GM15510 (cell line): ENCODE results near the gene RUNX1.

Source experiments
- POLR2A ChIP-seq: IDR thresholded peaks from 3 replicates; pipeline ENCODE4 v1.6.1; 2011; ENCODE audit warnings: borderline replicate concordance; ENCODE audit not compliant: insufficient read length; ENCODE audit errors: extremely low read depth

Gene RUNX1

DNA sequence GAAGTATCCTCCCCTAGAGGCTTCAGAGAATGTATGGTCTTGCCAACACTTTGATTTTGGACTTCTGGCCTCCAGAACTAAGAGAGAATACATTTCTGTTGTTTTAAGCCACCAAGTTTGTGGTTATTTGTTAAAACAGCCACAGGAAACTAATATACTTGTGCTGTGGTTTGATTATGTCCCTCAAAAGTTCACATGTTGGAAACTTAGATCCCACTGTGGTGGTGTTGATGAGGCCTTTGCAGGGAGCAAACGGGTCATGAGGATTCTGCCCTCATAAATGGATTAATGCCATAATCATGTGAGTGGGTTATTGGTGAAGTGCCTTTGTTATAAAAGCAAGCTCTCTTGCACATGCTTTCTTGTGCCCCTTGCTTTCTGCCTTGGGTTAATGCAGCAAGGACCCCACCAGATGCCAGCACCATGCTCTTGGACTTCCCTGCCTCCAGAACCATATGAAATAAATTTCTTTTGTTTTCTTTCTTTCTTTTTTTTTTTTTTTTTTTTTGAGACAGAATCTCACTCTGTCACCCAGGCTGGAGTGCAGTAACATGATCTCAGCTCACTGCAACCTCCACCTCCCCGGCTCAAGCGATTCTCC is 223.1 kb downstream of the RUNX1 start:
- TF ChIP-seq POLR2A: no peak

DNA sequence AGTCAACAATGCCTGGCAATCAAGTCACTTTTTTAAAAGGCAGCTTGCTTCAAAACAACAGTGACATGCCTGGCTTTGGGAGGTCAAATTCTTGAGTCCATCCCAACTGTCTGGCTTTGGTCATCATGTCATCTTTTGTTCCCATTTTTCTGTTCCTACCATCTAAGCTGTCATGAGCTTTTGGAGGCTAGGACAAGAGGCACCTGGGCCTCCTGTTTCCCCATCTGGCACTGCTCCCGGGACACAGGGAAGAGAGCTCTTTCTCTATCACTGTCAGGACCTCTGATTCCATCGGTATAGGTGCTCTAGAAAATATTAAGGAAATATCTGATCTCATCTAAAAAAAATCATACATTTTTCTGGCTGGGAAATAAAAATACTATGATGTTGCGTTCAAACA is 224.0 kb downstream of the RUNX1 start:
- TF ChIP-seq POLR2A: no peak

DNA sequence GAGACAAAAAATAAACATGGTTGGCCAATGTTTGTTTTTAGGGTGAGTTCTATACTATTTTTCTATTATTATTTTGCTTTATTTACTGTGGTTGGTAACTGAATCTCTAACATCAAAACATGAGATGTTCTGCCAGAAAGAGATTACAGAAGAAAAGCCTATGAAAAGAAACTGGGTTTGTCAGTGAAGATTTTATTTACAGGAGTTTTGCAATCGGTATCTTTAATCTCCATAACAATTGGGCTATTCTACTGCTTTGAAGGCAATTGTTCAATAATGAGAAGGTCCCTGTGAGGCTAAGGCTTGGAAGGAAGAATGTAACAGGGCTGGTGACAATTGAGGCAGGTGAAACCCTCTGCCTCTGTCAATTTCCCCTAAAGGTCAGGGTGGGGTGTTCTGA is 224.8 kb downstream of the RUNX1 start:
- TF ChIP-seq POLR2A: no peak

DNA sequence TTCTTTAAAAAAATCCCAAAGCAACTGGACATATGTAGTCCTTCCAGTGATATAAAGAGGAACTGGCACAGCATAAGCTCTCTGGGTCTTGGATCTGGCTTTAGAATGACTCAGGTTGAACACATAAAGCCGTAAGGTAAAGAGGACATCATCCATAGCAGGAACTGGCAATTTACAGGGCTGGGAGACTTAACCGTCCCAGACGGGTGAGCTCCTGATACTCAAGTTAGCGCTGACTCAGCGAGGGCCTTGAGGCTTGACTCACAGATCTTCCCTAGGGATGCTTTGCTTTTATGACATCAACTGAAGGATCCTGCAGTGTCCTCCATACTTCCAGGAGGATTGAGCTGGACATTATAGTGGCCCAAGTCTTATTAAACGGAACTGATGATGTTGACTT is 226.2 kb downstream of the RUNX1 start:
- no peak for TF ChIP-seq POLR2A

DNA sequence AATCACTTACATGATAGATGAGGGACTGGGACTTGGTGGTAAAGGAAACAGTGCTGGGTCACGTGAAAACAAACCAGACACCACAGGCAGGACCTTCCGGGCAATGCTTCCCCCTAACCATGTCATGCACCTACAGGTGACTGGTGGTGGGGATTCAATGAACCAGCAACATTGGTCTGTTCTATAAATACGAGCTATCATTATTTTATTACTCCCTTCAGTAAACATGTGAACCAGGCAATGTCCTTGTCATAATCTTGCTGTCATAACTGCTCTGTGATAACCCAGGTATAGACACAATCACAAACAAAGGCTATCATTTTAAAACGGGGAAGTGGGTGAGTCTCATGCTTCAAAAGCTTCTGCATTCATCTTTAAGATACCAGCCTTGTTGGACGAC is 226.9 kb downstream of the RUNX1 start:
- TF ChIP-seq POLR2A: no peak

DNA sequence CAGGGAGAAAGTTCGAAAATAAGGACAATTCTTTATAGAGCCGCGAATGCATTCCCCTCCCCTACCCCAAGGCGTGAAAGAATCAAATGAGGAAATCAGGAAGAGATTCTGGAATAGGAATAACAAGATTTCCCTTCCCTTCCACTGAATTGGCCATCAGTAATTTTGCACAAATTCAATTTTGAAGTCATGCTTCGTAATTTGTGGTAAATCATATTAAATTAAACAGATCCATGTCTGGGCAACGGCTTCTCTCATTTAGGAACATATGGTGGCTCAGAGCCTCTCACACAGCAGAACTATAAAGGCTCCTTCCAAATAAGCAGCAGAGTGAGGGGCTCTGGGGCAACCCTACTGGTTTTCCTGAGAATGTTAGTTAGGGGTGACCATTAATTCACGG is 227.4 kb downstream of the RUNX1 start:
- no peak for TF ChIP-seq POLR2A

DNA sequence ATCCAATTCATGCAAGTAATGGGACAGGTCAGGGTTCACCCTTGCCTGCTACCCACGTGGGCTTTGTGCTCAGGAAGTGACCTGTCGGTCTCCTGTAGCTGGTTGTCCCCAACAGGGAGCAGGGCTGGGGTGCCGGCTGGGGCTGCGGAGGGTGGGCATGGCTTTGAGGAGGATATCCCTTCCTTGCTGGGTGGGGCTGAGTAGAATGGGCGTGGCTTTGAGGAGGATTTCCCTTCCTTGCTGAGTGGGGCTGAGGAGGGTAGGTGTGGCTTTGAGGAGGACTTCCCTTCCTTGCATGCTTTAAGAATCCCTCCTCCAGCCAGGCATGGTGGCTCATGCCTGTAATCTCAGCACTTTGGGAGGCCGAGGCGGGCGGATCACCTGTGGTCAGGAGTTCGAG is 229.1 kb downstream of the RUNX1 start:
- TF ChIP-seq POLR2A: no peak

DNA sequence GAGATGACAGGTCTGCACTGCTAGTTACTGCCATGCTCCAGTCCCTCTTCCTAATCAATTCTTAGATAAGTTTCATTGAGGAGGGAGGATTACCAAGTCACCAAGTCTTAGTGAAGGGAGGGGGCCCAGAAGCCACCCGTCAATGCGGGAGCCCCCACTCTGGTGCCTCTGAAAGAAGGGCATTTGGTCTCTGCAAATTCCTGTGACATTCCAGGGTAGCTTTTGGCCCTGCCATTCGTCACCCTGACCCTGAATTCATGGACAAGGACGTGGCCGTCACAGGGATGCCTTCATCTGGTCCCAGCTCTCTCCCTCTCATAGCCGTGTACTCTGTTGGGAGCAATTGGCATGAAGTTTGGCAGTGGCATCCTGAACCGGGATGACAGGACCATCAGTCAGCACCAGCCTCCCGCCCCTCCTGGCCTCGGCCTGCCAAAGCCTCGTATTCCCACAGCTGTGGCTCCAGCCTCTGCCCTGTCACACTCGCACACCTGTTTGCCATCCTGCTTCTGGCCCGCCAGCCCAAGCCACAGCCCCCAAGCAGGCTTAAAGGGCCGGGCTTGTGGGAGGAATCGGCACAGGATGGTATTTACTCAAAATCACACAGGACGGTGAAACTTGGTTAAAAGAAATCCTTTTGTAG is 229.6 kb downstream of the RUNX1 start:
- no peak for TF ChIP-seq POLR2A

DNA sequence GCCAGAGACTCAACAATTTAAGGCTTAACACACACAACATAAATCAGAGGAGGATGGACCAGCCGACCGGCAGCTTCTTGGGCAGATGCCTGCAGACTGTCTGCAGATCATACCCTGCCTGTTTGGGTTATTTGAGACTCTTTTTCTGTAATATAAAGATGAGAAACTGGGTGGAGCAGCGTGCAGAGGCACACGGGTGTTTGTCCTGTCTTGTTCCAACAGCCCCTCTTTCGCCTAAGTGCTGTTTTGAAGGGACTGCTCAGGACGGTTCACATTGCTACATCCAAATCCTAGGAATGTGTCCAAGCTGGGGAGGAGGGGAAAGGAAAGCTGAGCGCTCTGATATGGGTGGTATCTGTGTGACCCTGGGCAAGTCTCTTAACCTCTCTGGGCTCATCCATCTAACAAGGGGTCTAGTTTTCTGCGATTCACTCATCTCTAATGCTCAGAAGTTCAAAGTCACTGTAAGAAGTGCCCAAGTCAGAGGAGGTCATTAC is 230.4 kb downstream of the RUNX1 start:
- no peak for TF ChIP-seq POLR2A

DNA sequence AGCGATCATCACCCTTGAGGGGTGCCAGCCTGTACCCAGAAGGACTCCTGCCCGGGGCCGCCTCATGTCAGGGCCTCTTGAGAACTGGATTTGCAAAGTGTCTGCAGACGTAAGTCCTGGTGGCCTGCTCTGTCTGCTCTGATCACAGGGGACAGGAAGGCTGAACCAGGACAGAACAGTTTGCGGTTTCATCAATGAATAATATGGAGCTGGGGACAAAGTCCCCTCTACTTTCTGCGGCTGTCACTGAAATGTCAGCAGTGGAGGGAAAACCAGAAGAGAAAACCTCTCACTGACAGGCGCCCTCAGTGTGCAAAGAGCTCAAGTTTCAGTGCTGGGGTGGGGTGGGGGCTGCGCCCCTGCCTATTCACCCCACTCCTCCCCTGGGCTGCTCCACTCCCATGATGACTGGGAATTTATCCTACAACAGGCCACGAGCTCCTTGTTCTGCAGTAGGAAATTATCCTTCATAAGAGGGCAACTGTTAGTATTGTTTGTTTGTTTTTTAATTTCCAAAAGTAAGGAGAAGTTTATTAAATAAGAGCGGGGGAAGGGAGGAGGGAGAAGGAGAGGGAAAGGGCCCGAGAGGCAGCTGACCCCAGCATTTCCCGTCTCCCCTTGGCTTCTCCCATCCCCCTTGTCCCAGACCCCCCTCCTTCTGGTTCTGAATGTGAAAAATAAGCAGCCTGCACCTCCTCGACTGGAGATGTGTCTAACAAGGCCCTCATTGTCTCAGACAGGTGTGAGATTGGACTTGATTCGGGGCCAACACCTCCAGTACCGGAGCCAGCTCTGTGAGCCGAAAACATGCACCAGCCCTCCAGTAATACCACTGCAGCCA is 231.1 kb downstream of the RUNX1 start:
- no peak for TF ChIP-seq POLR2A

DNA sequence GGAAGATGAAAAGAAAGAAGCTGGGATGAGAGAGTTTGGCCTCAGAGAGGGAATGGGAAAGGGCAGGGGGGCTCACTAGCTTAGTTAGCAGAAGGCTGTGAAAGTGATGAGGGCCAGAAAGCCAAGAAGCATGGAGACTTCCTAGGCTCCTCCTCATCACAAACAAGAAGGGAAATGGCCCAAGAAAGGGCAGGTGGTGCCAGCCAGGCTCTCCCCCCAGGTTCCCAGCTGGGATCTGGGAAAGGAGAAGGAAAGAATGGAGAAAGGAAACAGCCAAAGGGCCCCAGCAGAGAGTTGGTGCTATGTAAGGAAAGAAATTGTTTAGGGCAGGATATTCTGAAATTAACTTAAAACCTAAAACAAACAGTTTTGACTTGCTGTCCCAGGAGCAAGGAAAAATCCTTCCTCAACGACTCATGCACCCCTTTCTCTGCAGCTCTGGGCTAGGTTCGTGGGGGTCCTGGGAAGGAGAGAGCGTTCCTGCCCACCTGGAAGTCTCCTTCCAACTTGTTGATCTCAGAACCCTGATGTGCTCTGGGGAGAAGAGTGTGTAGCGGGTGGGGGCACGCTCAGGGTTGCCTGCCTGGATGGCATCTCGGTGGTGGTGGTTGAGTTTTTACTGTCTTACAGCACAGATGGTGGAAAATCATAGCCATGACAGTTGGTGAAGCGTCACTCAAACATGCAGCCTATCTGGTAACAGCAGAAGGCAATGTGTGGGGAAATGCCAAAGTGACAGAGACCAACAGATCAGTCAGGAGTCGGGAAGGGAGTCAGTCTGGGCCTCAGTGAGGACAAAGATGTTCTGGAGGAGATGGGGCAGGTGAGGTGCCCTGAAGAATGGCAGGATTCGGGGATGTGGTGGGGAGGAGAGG is 233.0 kb downstream of the RUNX1 start:
- no peak for TF ChIP-seq POLR2A

DNA sequence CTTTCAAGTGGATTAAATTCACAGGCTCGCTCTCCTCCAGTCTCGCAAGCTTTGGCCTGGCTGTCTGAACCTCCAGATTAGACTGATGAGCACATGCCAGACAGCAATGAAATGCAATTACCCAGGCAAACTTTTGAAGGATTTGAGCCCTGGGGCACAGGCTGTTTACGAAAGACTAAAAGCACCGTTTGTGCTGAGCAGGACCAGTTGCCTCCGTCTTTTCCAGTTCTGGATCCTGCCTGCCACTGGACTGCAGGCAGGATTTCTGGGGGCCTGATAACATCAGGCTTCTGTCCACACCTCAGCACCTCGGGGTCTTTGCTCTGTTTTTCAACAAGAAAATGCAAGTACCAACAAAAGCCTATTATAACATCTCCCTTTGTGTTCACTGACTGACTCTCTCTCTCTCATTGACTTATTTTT is 234.6 kb downstream of the RUNX1 start:
- no peak for TF ChIP-seq POLR2A

DNA sequence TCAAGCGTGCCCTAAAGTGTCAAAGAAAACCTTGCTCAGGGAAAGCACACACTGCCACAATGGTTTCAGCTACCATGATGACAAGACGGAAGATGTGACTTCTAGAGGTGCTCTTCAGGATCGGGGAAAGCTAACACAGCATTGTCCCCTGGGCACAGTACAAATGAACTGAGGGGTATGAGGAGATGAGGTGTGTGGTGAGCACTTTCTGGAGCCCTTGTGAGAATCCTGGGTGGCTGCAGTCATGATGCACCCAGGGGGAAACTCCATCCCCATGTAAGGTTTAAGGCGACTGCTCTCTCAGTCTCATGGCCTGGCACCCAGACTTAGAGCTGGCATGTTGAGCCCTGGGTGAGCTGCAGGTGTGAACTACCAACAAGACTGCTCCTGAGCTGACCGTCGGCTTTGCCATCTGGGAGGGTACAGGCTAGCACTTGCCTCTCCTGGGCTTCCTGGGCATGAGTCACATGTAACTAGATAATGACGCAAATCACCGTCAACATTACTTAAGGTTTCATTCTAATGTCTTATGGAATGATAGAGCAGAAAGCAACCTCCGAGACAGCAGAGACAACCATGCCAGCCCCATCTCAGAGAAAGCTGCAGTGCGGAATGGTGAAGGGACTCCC is 235.7 kb downstream of the RUNX1 start:
- TF ChIP-seq POLR2A: no peak
